GM13977 (cell line): ENCODE measurements around the gene CABP7.

Experiments used
- DNase-seq: peaks from one replicate; pipeline ENCODE4 v3.0.0; 2012; ENCODE audit warnings: low spot score
- CTCF ChIP-seq: IDR thresholded peaks from 2 replicates; pipeline ENCODE4 v1.5.1; 2012; ENCODE audit warnings: mild to moderate bottlenecking, control low read depth; ENCODE audit not compliant: insufficient read depth; ENCODE audit errors: extremely low read depth, missing control alignments
- in situ Hi-C: fragments of 300-500 bp; cut with MboI; formaldehyde crosslinking; loops from one replicate; pipeline ENCODE4 v1.12.0; 2022; ENCODE audit warnings: low sequenced_read_pairs, low pct_unique_long_range_greater_than_20kb, mixed read lengths, inconsistent platforms; ENCODE audit not compliant: unreplicated experiment

Gene CABP7

GRCh38 chr22:29707010-29707409 is 12.8 kb upstream of the CABP7 start:
- no peak for TF ChIP-seq CTCF
- in situ Hi-C loops, result no loop called here
- DNase-seq, result no peak

- no peak for TF ChIP-seq CTCF
- in situ Hi-C loops, result no loop called here
- DNase-seq, result no peak
Observed at GRCh38 chr22:29707471-29707870, 12.3 kb upstream of the CABP7 start.

- TF ChIP-seq CTCF, result no peak
- no peak for DNase-seq
- in situ Hi-C loops, result no loop called here
Observed at GRCh38 chr22:29710193-29710592, 9.6 kb upstream of the CABP7 start.

GRCh38 chr22:29710922-29711593 is 8.7 kb upstream of the CABP7 start:
- TF ChIP-seq CTCF, result no peak
- DNase-seq, result no peak
- in situ Hi-C loops, result no loop called here

GRCh38 chr22:29712119-29712518 is 7.7 kb upstream of the CABP7 start:
- no peak for DNase-seq
- no peak for TF ChIP-seq CTCF
- in situ Hi-C loops, result no loop called here

- in situ Hi-C loops, result no loop called here
- TF ChIP-seq CTCF, result no peak
- DNase-seq, result no peak
Observed at GRCh38 chr22:29713156-29713727, 6.6 kb upstream of the CABP7 start.

GRCh38 chr22:29715240-29715639 is 4.6 kb upstream of the CABP7 start:
- in situ Hi-C loops, result no loop called here
- no peak for TF ChIP-seq CTCF
- DNase-seq, result no peak
